Measurements from ENCODE around the gene DNAJB8. TPM values are rescaled to one million over a fixed set of nuclear protein-coding genes. Genes with fewer than 3 reads are reported as not detected.

DNAJB8 gene
- total and polyA plus RNA-seq, 9 of the 15 experiments (the other 6 are each of a cell fraction or from before 2014, with no cell fraction given): not detected

GRCh38 chr3:128491941-128492670 is 25.4 kb upstream of the DNAJB8 start (continued):
- TF ChIP-seq TAF7 (tag; IDR thresholded peaks at IDR 0.05) (no peak), ZSCAN29 (IDR thresholded peaks at IDR 0.05) (peak; percentile 98), ZKSCAN1 (IDR thresholded peaks at IDR 0.05; ENCODE audit: low read depth, low read length) (no peak), CREB1 (IDR thresholded peaks at IDR 0.05) (no peak), CREB1 (CRISPR knock-in tag; IDR thresholded peaks at IDR 0.05) (no peak), ZFP91 (CRISPR knock-in tag; IDR thresholded peaks at IDR 0.05) (no peak), CBX8 (IDR thresholded peaks at IDR 0.05; ENCODE audit: borderline replicate concordance, extremely low read depth, low read depth, low read length, poor library complexity, severe bottlenecking) (no peak), CREBBP (IDR thresholded peaks at IDR 0.05; ENCODE audit: low read depth, low read length) (no peak), SIN3A (IDR thresholded peaks at IDR 0.05; ENCODE audit: borderline replicate concordance in 2 of 2, control insufficient read depth in 1 of 2, low read depth in 2 of 2, low read length in 2 of 2) (0 out of 4 replicates have a peak, but pooled peaks of 1 of the 2 experiments have one; percentile 11), SP1 (CRISPR knock-in tag; IDR thresholded peaks at IDR 0.05) (no peak), PCBP1 (IDR thresholded peaks at IDR 0.05; ENCODE audit: low read depth, low read length, poor library complexity, severe bottlenecking) (no peak)

Data from K562 (cell line).